ENCODE measurements around the gene PTPRD. TPM values are rescaled to one million over a fixed set of nuclear protein-coding genes. Genes with fewer than 3 reads are reported as not detected.

The PTPRD gene
- total RNA-seq, 4 donors from 2014 or later, result 0.78 to 11.7 (median 1.6) TPM

- intact Hi-C loops (cut with DNase I; ENCODE audit: low total_unique reads) (no loop called here), in situ Hi-C loops (cut with MboI; ENCODE audit: low sequenced_read_pairs in 4 of 4) (no loop called here)
- H3K4me1 ChIP-seq, result no peaks in the 10 kb centered on the region
- no peak overlapping the region for H3K4me3 ChIP-seq
- no peaks in the 10 kb centered on the region for H3K36me3 ChIP-seq
- no peaks in the 10 kb centered on the region for H3K9me3 ChIP-seq
- H3K27ac ChIP-seq, result no peak overlapping the region
- ATAC-seq (no peak), DNase-seq (no peak)
- no peaks in the 10 kb centered on the region for H3K27me3 ChIP-seq
- TF ChIP-seq CTCF (IDR thresholded peaks at IDR 0.05 in 4 of 5, conservative IDR thresholded peaks at IDR 0.05 in 1 of 5) (no peak), POLR2A (IDR thresholded peaks at IDR 0.05) (no peak)
Measured at GRCh38 chr9:8772302-8772701, 1840.5 kb downstream of the PTPRD start.

DNA sequence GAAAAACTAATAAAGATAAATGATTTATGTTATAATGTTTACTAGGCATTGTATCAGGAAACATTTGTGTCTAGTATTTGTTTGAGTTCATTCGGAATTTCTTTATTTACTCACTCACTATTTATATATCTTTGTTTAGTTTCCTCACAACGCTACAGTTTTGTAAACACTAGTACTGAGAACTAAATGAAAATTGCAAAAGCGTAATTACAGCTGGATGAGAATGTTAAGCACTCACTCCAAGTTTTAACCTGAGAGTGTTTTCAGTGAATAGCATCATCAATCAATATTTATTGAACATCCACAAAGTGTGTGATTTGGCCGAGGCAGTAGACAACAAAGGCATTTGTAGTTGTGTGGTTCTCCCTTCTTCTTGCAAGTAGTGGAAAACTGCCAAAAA is 1843.6 kb downstream of the PTPRD start:
- H3K4me3 ChIP-seq, result no peak overlapping the region
- DNase-seq, result no peak
- no peaks in the 10 kb centered on the region for H3K9me3 ChIP-seq
- no peaks in the 10 kb centered on the region for H3K36me3 ChIP-seq
- H3K4me1 ChIP-seq, result no peaks in the 10 kb centered on the region
- intact Hi-C loops (cut with DNase I; ENCODE audit: low total_unique reads) (no loop called here), in situ Hi-C loops (cut with MboI; ENCODE audit: low sequenced_read_pairs in 4 of 4) (no loop called here)
- no peaks in the 10 kb centered on the region for H3K27me3 ChIP-seq
- TF ChIP-seq POLR2A (IDR thresholded peaks at IDR 0.05) (no peak), CTCF (IDR thresholded peaks at IDR 0.05 in 4 of 5, conservative IDR thresholded peaks at IDR 0.05 in 1 of 5) (no peak)
- H3K27ac ChIP-seq, result no peak overlapping the region
- no peak for ATAC-seq

DNA sequence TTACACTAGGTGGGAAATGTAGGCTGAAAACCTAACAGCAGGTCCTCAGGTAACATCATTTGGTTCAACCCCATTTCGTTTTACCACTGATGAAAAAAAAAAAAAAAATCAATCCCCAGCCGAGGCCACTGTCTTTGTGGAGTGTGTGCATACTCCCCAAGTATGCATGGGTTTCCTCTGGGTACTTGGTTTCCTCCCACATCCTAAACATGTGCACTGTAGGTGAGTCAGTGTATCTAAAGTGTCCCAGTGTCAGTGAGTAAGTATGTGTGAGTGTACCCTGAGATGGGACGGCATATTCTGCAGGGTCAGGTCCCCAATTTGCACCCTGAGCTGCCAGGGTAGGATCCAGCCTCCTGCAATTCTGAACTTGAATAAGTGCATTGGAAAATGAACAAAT is 1846.7 kb downstream of the PTPRD start:
- in situ Hi-C loops (cut with MboI; ENCODE audit: low sequenced_read_pairs in 4 of 4) (no loop called here), intact Hi-C loops (cut with DNase I; ENCODE audit: low total_unique reads) (no loop called here)
- DNase-seq, result no peak
- H3K4me1 ChIP-seq, result no peaks in the 10 kb centered on the region
- no peak for ATAC-seq
- H3K36me3 ChIP-seq, result no peaks in the 10 kb centered on the region
- TF ChIP-seq POLR2A (IDR thresholded peaks at IDR 0.05) (no peak), CTCF (IDR thresholded peaks at IDR 0.05 in 4 of 5, conservative IDR thresholded peaks at IDR 0.05 in 1 of 5) (no peak)
- H3K27me3 ChIP-seq, result no peaks in the 10 kb centered on the region
- H3K4me3 ChIP-seq, result no peak overlapping the region
- H3K9me3 ChIP-seq, result no peaks in the 10 kb centered on the region
- no peak overlapping the region for H3K27ac ChIP-seq

- intact Hi-C loops (cut with DNase I; ENCODE audit: low total_unique reads) (no loop called here), in situ Hi-C loops (cut with MboI; ENCODE audit: low sequenced_read_pairs in 4 of 4) (no loop called here)
- ATAC-seq (no peak), DNase-seq (no peak)
- no peak overlapping the region for H3K27ac ChIP-seq
- H3K4me1 ChIP-seq, result no peaks in the 10 kb centered on the region
- no peaks in the 10 kb centered on the region for H3K9me3 ChIP-seq
- no peaks in the 10 kb centered on the region for H3K36me3 ChIP-seq
- no peak overlapping the region for H3K4me3 ChIP-seq
- TF ChIP-seq POLR2A (IDR thresholded peaks at IDR 0.05), result no peak
- TF ChIP-seq CTCF (IDR thresholded peaks at IDR 0.05 in 4 of 5, conservative IDR thresholded peaks at IDR 0.05 in 1 of 5), result no peak
- no peaks in the 10 kb centered on the region for H3K27me3 ChIP-seq
Measured at GRCh38 chr9:8764051-8764450, 1848.8 kb downstream of the PTPRD start.

DNA sequence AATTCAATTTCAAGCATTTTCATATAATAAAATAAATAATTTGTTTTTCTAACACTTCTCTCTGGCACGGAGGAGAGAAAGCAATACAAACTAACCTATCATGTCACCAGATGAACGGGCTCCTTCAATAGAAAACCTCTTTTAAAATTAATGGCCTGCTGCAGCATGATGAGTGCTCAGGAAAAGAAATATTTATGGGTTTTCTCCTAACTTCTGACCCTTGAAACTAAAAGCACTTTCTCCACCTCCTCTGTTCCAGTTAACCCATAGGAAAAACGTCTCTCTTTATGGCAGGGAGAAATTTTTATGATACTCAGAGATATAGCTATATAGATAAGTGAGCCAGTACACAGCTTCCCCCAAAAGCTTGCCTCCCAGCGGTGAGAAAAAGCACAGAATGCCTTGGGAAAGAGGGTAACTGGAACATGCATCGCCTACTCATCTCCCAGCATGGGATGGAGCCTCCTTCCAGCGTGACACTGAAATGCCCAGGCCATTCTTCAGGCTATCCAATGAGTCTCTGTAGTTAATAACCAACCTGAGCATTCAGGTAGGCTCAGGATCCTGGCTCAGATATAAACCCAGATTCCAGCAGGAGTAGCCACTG is 1850.2 kb downstream of the PTPRD start:
- ATAC-seq, result no peak

More for the DNA sequence above, 1850.2 kb downstream of the PTPRD start:
- in situ Hi-C loops (cut with MboI; ENCODE audit: low sequenced_read_pairs in 4 of 4) (no loop called here), intact Hi-C loops (cut with DNase I; ENCODE audit: low total_unique reads) (no loop called here)
- Histone ChIP-seq H3K4me1 (no peaks in the 10 kb centered on the region), H3K27me3 (no peaks in the 10 kb centered on the region), H3K36me3 (no peaks in the 10 kb centered on the region), H3K27ac (no peak overlapping the region), H3K4me3 (no peak overlapping the region), H3K9me3 (no peaks in the 10 kb centered on the region)
- no peak for DNase-seq
- TF ChIP-seq CTCF (IDR thresholded peaks at IDR 0.05 in 4 of 5, conservative IDR thresholded peaks at IDR 0.05 in 1 of 5) (no peak), POLR2A (IDR thresholded peaks at IDR 0.05) (no peak)
